NK-92 treated with Interleukin-12 subunit alpha and Interleukin-12 subunit beta, amount 100 ng/mL, for 24 hours (cell line): ENCODE measurements around the gene UPF2.
"Not testable (repeated sequence)": the region's sequence is repeated elsewhere in the genome, so short reads cannot be mapped to it uniquely, and the experiment has no call there.

Source experiments
- DNase-seq: peaks from one replicate; lab custom pipeline; 2025; lab: John Stamatoyannopoulos, UW

UPF2 gene

GRCh38 chr10:11902646-11903045, 140.0 kb downstream of the UPF2 start:
- DNase-seq = no peak

DNA sequence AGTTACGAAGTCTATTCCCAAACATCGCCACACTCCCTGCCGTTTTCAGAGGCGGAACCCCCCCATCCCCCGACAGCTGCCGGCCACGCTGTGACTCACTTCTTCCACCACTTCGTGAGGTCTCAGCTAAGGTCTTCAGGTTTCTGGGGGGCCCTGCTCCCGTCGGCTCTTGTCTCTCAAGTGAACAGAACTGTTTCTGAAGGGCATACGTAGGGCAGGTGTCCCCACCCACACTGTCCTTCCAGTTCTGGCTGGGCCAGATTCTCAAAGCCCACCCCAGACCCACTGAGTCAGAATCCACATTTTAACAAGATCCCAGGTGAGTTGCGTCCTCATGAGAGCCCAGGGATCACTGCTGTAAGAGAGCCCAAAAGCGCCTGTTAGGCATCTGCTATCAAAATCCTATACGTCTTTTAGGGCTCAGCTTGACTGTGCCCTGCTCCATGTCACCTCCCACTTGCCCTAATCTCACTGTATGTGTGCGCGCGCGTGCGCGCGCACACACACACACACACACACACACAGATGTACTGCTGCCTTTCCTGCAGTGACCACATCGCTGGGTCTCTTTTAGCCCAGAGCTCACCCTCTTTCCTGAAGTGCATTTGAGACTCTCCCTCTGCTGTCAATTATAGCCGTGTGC, 140.7 kb downstream of the UPF2 start:
- DNase-seq = no peak

GRCh38 chr10:11901454-11901832, 141.2 kb downstream of the UPF2 start:
- DNase-seq = no peak

DNA sequence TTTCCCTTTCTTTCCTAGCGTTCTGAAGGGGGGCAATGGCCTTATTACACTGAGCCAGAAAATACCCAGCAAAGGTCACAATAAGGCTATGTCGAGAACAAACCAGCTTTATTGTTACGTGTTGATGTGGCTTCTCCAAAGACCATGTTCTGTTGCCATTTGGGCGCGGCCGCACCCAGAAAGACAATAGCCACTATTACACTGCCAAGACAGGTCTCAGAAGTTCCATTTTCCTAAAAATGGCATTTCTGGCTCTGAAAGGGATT, 141.6 kb downstream of the UPF2 start:
- DNase-seq = no peak

GRCh38 chr10:11899067-11899876, 143.3 kb downstream of the UPF2 start:
- DNase-seq = no peak

DNA sequence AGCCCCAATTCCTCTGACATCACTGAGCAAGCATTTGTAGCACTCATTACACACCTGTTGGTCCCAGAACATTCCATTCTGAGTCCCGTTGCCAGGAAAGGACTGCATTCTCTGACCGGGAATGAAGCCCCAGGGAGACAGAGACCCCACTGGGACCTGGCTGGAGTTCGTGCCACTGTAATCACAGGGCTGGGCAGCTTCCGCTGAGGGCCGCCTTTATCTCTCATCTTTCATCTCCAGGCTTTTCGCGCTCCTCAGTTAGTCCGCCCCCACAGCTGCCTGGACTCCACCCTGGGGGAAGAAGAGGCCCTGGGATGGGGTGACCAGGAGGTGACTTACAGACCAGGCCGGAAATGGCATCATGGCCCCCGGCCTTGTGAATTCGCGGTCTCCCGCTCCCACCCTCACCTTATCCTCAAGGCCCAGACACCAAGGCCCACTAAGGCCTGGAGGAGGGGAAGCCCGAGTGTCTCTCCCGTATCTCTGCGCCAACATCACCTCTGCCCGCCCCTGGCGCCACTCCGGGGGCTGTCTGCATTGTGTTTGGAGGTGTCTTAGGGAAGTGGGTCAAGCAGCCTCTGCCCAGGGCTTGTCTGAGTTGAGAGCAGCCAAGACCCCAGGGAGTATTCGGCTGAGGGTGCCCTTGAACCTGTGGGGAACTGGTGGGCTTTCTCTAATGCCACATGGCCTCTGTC, 144.1 kb downstream of the UPF2 start:
- no peak for DNase-seq

DNA sequence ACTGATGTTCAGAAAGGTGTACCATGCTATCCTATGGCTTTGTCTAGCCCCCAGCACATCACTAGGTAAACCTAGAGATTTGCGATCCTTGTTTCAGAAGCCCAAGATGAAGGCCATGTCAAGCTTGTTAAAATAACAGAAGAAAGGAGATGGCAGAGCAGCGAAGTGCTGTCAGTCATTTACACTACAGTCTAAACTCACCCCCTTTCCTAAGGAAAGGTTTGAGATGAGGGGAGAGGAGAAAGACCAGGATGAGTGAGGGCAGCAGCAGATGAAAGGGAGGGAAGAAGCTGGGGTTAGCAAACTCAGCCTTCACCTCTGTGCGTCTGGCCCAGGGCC, 144.6 kb downstream of the UPF2 start:
- no peak for DNase-seq

GRCh38 chr10:11896549-11897200, 145.9 kb downstream of the UPF2 start:
- no peak for DNase-seq

GRCh38 chr10:11895598-11895997, 147.0 kb downstream of the UPF2 start:
- DNase-seq = no peak

GRCh38 chr10:11895108-11895466, 147.5 kb downstream of the UPF2 start:
- no peak for DNase-seq

- DNase-seq = no peak
These were observed 148.1 kb downstream of the UPF2 start for GRCh38 chr10:11894381-11895107.

DNA sequence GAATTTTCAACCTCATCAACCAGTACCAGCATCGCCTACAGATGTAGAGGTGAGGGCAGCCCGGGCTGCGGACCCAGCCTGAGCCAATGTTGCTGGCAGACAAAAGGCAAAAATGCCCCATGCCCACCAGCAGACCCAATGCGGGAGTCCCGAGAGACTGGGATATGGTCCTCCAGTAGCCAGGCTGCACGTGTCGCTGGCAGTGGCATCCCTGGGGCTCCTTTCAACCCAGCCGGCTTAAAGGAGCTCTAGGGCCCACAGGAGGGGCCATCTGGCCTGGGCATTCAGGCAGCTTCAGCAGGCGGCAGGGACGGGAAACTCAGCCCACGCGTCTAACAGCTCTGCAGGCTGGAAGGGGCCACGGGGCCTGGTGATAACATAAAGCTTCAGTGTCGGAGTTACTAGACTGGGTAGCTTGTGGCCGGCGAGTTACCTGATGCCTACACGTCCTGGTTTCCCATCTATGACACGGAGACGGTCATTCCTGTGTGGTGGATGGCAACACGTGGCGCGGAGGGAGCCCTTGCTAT, 148.8 kb downstream of the UPF2 start:
- no peak for DNase-seq

DNA sequence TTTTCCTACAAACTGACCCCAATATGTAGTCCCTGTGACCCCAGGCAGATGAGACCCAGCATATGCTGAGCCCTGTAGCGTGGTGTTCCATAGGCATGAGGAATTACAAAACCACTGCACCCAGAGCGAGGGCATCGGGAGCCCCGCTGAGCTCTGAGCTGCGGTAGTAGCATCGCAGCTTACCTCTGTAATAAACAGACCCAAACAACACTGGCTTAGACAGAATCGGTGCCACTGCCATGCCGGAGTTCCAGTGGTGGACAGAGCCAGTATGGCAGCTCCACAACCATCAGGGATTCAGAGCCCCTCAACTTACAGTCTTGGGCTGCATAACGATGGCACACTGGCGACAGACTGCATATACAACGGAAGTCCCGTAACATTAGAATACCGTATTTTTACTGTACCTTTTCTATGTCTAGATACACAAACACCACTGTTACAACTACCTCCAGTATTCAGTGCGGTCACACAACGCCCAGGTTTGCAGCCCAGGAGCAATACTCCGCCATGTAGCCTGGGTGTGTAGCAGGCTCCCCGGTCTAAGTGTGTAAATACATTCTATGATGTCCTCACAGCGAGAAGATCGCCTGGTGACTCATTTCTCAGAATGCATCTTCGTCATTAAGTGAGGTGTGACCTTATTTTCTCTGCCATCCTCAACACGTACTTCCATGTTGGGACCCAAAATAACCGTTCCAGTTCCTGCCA, 150.7 kb downstream of the UPF2 start:
- DNase-seq = no peak

DNA sequence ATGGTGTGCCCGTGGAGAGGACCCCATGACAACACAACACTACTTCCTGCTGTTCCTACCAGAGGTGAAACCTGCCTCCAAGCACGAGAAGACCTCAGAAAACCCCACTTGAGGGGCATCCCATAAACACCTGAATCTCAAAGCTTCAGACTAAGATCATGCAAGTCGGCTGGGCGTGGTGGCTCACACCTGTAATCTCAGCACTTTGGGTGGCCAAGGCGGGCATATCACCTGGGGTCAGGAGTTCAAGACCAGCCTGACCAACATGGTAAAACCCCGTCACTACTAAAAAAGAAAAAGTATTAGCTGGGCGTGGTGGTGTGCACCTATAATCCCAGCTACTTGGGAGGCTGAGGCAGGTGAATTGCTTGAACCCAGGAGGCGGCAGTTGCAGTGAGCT, 153.3 kb downstream of the UPF2 start:
- not testable (repeated sequence) for DNase-seq

DNA sequence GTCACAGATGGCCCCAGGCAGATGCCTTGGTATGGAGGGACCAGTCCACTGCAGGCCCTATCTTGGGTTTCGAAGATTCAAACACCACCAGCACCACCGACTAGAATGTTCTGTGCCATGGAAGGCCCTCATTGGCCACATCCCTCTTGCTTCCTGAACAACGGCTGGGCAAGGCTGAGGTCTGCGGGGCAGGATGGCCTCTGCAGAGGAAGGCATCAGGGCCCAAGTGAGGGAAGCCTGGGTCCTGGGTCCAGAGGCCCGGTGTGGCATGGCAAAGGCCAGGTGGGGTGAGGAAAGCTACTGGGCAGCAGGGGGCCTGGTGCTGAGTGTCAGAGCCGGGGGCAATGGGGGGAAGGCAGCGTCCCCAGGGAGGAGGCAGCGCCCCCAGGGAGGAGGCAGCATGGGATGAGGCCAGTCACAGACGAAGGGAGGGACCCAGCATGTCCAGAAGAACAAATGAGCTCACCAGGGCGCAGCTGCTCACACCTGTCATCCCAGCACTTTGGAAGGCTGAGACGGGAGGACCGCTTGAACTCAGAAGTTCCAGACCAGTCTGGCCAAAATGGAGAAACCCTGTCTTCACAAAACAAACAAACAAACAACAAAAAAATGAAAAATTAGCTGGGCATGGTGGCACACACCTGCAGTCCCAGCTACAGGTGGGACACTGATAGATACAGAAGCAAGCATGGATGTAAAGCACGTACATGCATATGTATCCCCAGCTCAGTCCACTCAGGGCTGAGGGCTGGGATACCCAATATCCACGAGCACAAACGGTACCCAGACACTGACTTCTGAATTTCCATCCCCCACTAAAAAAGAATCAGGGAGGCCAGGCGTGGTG, 155.0 kb downstream of the UPF2 start:
- DNase-seq = no peak

GRCh38 chr10:11886851-11887250, 155.8 kb downstream of the UPF2 start:
- DNase-seq = no peak

GRCh38 chr10:11886138-11886474, 156.5 kb downstream of the UPF2 start:
- no peak for DNase-seq

DNA sequence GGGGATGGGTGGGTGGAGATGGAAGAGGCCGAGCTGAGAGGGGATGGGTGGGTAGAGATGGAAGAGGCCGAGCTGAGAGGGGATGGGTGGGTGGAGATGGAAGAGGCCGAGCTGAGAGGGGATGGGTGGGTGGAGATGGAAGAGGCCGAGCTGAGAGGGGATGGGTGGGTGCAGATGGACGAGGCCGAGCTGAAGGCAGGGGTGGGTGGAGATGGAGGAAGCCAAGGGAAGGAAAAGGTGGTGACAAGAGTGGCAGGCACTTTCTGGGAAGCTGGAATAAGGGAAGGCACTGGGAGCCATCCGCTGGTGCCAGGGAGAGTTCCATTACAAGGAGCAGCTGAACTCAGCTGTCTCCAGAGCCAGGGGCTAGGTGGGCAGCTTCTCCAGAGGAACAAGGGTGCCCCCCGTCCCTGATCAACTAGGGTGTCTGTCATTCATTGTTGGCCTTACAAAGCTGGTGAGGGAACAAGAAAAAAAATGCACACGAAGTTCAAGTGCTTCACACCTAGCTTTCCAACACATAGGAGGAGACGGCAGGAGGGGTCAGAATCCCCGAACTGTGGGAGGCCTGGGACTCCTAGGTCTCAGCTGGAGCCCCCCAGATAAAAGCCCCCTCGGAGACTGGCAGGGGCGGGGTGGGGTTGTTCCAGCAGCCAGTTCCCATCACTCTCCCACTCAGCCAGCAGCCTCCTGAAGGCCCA, 157.0 kb downstream of the UPF2 start:
- DNase-seq = no peak

DNA sequence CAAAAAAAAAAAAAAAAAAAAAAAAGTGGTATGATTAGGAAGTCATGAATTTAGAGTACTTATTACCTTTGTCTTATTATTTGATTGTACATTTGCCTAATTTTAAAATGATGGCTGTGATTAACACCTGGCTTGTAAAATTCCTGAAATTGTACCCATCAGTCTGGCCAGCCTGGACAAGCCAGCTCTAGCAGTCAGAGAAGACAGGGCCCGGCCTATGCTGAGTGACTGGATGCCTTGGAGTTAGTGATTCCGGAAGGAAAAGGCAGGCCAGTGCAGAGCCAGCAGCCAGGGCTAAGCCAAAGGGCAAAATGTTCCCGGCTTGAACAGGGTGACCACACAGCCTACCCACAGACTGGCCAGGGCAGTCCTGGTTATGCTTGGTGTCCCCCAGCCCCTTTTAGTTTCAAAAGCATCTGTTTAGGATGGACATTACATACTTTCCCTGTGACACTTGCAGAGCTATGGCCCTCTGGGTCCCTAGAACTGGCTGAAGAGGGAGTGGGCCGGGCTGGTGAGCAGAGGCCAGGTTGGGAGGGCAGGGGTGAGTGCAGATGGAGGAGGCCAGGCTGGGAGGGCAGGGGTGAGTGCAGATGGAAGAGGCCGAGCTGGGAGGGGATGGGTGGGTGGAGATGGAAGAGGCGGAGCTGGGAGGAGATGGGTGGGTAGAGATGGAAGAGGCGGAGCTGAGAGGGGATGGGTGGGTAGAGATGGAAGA, 157.7 kb downstream of the UPF2 start:
- DNase-seq = no peak
